Measurements from ENCODE around the gene LRRC2. TPM values are rescaled to one million over a fixed set of nuclear protein-coding genes. Genes with fewer than 3 reads are reported as not detected.

Gene LRRC2
- total RNA-seq, 4 donors from 2014 or later, result 0.62 to 2.0 (median 1.1) TPM; not detected in 1

GRCh38 chr3:46609944-46610722, 44.0 kb upstream of the LRRC2 start:
- H3K36me3 ChIP-seq, result no peaks in the 10 kb centered on the region
- no peaks in the 10 kb centered on the region for H3K9me3 ChIP-seq
- no peak for TF ChIP-seq POLR2AphosphoS5 (IDR thresholded peaks at IDR 0.05)
- TF ChIP-seq CTCF (IDR thresholded peaks at IDR 0.05), result no peak
- no peak for TF ChIP-seq EP300 (IDR thresholded peaks at IDR 0.05)
- no peak for TF ChIP-seq POLR2A (IDR thresholded peaks at IDR 0.05)
- H3K27ac ChIP-seq, result no peak overlapping the region
- H3K4me1 ChIP-seq, result no peaks in the 10 kb centered on the region
- H3K4me3 ChIP-seq, result no peak overlapping the region
- ATAC-seq, result no peak
- 66 to 87% methylated on average over 9 to 10 of the region's 12 CpGs for WGBS, 2 donors (ENCODE audit: low coverage in 1 of 2)
- H3K27me3 ChIP-seq, result peaks cover 19% of the 10 kb centered on the region

GRCh38 chr3:46609212-46609721, 43.2 kb upstream of the LRRC2 start:
- peaks cover 13% of the 10 kb centered on the region for H3K27me3 ChIP-seq
- no peak for ATAC-seq
- WGBS, 2 donors (ENCODE audit: low coverage in 1 of 2), result 50% methylated on average over 5 of the region's 5 CpGs; no CpG with 5 or more reads in 1 of the 2 donors
- no peaks in the 10 kb centered on the region for H3K36me3 ChIP-seq
- TF ChIP-seq EP300 (IDR thresholded peaks at IDR 0.05) (no peak), CTCF (IDR thresholded peaks at IDR 0.05) (no peak), POLR2AphosphoS5 (IDR thresholded peaks at IDR 0.05) (no peak), POLR2A (IDR thresholded peaks at IDR 0.05) (no peak)
- H3K27ac ChIP-seq, result no peak overlapping the region
- H3K4me1 ChIP-seq, result no peaks in the 10 kb centered on the region
- no peak overlapping the region for H3K4me3 ChIP-seq
- no peaks in the 10 kb centered on the region for H3K9me3 ChIP-seq

- WGBS, 2 donors (ENCODE audit: low coverage in 1 of 2), result 48 to 59% methylated on average over 2 to 4 of the region's 6 CpGs
- TF ChIP-seq EP300 (IDR thresholded peaks at IDR 0.05) (no peak), POLR2A (IDR thresholded peaks at IDR 0.05) (no peak), CTCF (IDR thresholded peaks at IDR 0.05) (no peak), POLR2AphosphoS5 (IDR thresholded peaks at IDR 0.05) (no peak)
- Histone ChIP-seq H3K27me3 (peaks cover 8% of the 10 kb centered on the region), H3K9me3 (no peaks in the 10 kb centered on the region), H3K27ac (no peak overlapping the region), H3K4me3 (no peak overlapping the region), H3K36me3 (no peaks in the 10 kb centered on the region), H3K4me1 (no peaks in the 10 kb centered on the region)
- peak; percentile 42 for ATAC-seq
These were observed 41.5 kb upstream of the LRRC2 start for GRCh38 chr3:46607603-46608028.

- no peaks in the 10 kb centered on the region for H3K9me3 ChIP-seq
- TF ChIP-seq POLR2AphosphoS5 (IDR thresholded peaks at IDR 0.05) (no peak), POLR2A (IDR thresholded peaks at IDR 0.05) (no peak), CTCF (IDR thresholded peaks at IDR 0.05) (no peak), EP300 (IDR thresholded peaks at IDR 0.05) (no peak)
- H3K27ac ChIP-seq, result no peak overlapping the region
- H3K4me3 ChIP-seq, result no peak overlapping the region
- ATAC-seq, result no peak
- H3K27me3 ChIP-seq, result peaks cover under 1% of the 10 kb centered on the region
- H3K36me3 ChIP-seq, result no peaks in the 10 kb centered on the region
- 50 to 80% methylated on average over 1 to 2 of the region's 2 CpGs for WGBS, 2 donors (ENCODE audit: low coverage in 1 of 2)
- H3K4me1 ChIP-seq, result no peaks in the 10 kb centered on the region
These were observed 38.0 kb upstream of the LRRC2 start for GRCh38 chr3:46604127-46604526.
